Suprapubic skin (tissue), 4 donors: ENCODE results near the gene GNB3. TPM values are rescaled to one million over a fixed set of nuclear protein-coding genes. Genes with fewer than 3 reads are reported as not detected.

Experiments
- DNase-seq, 2 donors: peaks; one replicate each; pipeline ENCODE4 v3.0.0-alpha.2; 2019; ENCODE audit warnings: low spot score in 2 of 2
- H3K27ac ChIP-seq: fragments of 200-600 bp; sonication (generic); one replicate; pipeline ENCODE4 v1.5.1; 2019
- H3K27me3 ChIP-seq: fragments of 200-600 bp; sonication (generic); one replicate; pipeline ENCODE4 v1.5.1; 2019
- H3K36me3 ChIP-seq: fragments of 200-600 bp; sonication (generic); one replicate; pipeline ENCODE4 v1.5.1; 2019
- H3K4me1 ChIP-seq: fragments of 200-600 bp; sonication (generic); one replicate; pipeline ENCODE4 v1.5.1; 2019
- H3K4me3 ChIP-seq: fragments of 200-600 bp; sonication (generic); one replicate; pipeline ENCODE4 v1.5.1; 2019; ENCODE audit warnings: mild to moderate bottlenecking
- H3K9me3 ChIP-seq: fragments of 200-600 bp; sonication (generic); one replicate; pipeline ENCODE4 v1.5.1; 2019
- CTCF ChIP-seq, 2 donors: fragments of 200-600 bp in 1 of 2; fragments of 450-650 bp in 1 of 2; sonication (generic) in 1 of 2; IDR thresholded peaks; one replicate each; pipeline ENCODE4 v1.5.1; 2016 to 2019; ENCODE audit warnings: antibody characterized with exemption in 2 of 2, mild to moderate bottlenecking in 1 of 2, moderate library complexity in 1 of 2
- EP300 ChIP-seq: sonication (generic); formaldehyde crosslinking; IDR thresholded peaks from one replicate; pipeline ENCODE4 v1.6.1; 2017; ENCODE audit warnings: antibody characterized with exemption
- POLR2A ChIP-seq, 2 donors: fragments of 450-650 bp; IDR thresholded peaks; one replicate each; pipeline ENCODE4 v1.6.1; 2017; ENCODE audit warnings: antibody characterized with exemption in 2 of 2, mild to moderate bottlenecking in 2 of 2, moderate library complexity in 2 of 2
- POLR2AphosphoS5 ChIP-seq, 3 donors: sonication (generic); formaldehyde crosslinking; IDR thresholded peaks; one replicate each; pipeline ENCODE4 v1.6.1; 2017; ENCODE audit warnings: antibody characterized with exemption in 3 of 3
- WGBS: methylation state at CpG from one replicate; pipeline ENCODE4 v1.1.5; 2018; 5-methylcytosine and 5-hydroxymethylcytosine counted together
- total RNA-seq, 4 donors: library from RNA; depleted of rRNA; stranded (reverse); fragments of >200 nt; gene quantifications; one replicate each; pipeline ENCODE4 v1.1.0, GENCODE V29; 2016

GNB3 gene
- total RNA-seq, 4 donors from 2014 or later, result 0.72 to 1.5 (median 1.4) TPM; not detected in 1

- Histone ChIP-seq H3K27ac (peak overlapping the region; percentile 94), H3K9me3 (no peaks in the 10 kb centered on the region), H3K4me1 (peaks cover 39% of the 10 kb centered on the region), H3K4me3 (peak overlapping the region; percentile 97), H3K27me3 (no peaks in the 10 kb centered on the region), H3K36me3 (peaks cover 66% of the 10 kb centered on the region)
- no peak for TF ChIP-seq CTCF (IDR thresholded peaks at IDR 0.05)
- no peak for TF ChIP-seq POLR2AphosphoS5 (IDR thresholded peaks at IDR 0.05)
- no peak for TF ChIP-seq EP300
- TF ChIP-seq POLR2A (IDR thresholded peaks at IDR 0.05), result no peak
- DNase-seq, result no peak
- whole genome bisulfite sequencing, result 65% methylated on average over 19 of the region's 19 CpGs
Observed at GRCh38 chr12:6866163-6866919, 25.6 kb downstream of the GNB3 start.

- WGBS, result 0% methylated on average over 6 of the region's 33 CpGs
Observed at GRCh38 chr12:6866920-6867412, 26.2 kb downstream of the GNB3 start.

GRCh38 chr12:6867413-6868210 lies 26.9 kb downstream of the GNB3 start, which contains the start of gene TPI1:
Gene TPI1, plus strand, starts transcription at chr12:6867531. Its CDS starts 36 bp downstream, at chr12:6867567.
- no peaks in the 10 kb centered on the region for H3K9me3 ChIP-seq
- peak within 1 kb of the TSS; percentile 94 for H3K27ac ChIP-seq
- TF ChIP-seq EP300 (no peak), POLR2AphosphoS5 (IDR thresholded peaks at IDR 0.05) (peak; percentile 75 to 87 (median 81)), CTCF (IDR thresholded peaks at IDR 0.05) (no peak), POLR2A (IDR thresholded peaks at IDR 0.05) (peak; percentile 83 to 95)
- H3K4me3 ChIP-seq, result peak within 1 kb of the TSS; percentile 97
- no peak for DNase-seq
- no peaks in the 10 kb centered on the region for H3K27me3 ChIP-seq
- H3K4me1 ChIP-seq, result peaks cover 52% of the 10 kb centered on the region
- H3K36me3 ChIP-seq, result peaks cover 53% of the 10 kb centered on the region
- WGBS, result 0% methylated on average over 5 of the region's 86 CpGs

More at GRCh38 chr12:6866920-6867412, 26.2 kb downstream of the GNB3 start:
- DNase-seq, result peak; percentile 91 to 95
- H3K4me1 ChIP-seq, result peaks cover 46% of the 10 kb centered on the region
- peak overlapping the region; percentile 94 for H3K27ac ChIP-seq
- no peak for TF ChIP-seq POLR2AphosphoS5 (IDR thresholded peaks at IDR 0.05)
- no peak for TF ChIP-seq POLR2A (IDR thresholded peaks at IDR 0.05)
- no peak for TF ChIP-seq CTCF (IDR thresholded peaks at IDR 0.05)
- TF ChIP-seq EP300, result no peak
- H3K9me3 ChIP-seq, result no peaks in the 10 kb centered on the region
- no peaks in the 10 kb centered on the region for H3K27me3 ChIP-seq
- H3K4me3 ChIP-seq, result peak overlapping the region; percentile 97
- H3K36me3 ChIP-seq, result peaks cover 59% of the 10 kb centered on the region

- WGBS, result 13% methylated on average over 17 of the region's 22 CpGs
- Histone ChIP-seq H3K27me3 (no peaks in the 10 kb centered on the region), H3K4me3 (peak overlapping the region; percentile 97), H3K9me3 (no peaks in the 10 kb centered on the region), H3K27ac (peak overlapping the region; percentile 94), H3K36me3 (peaks cover 45% of the 10 kb centered on the region), H3K4me1 (peaks cover 55% of the 10 kb centered on the region)
- TF ChIP-seq CTCF (IDR thresholded peaks at IDR 0.05) (no peak), EP300 (no peak), POLR2A (IDR thresholded peaks at IDR 0.05) (no peak), POLR2AphosphoS5 (IDR thresholded peaks at IDR 0.05) (no peak)
- DNase-seq, result no peak
Observed at GRCh38 chr12:6868211-6869048, 27.7 kb downstream of the GNB3 start.
